ENCODE results near the gene SH2D1A. TPM values are rescaled to one million over a fixed set of nuclear protein-coding genes. Genes with fewer than 3 reads are reported as not detected.
"Not testable (repeated sequence)": the region's sequence is repeated elsewhere in the genome, so short reads cannot be mapped to it uniquely, and the experiment has no call there.

SH2D1A gene
- total and polyA plus RNA-seq, 2 donors (not counting 3 experiments of a cell fraction or from before 2014, with no cell fraction given): not detected

DNA sequence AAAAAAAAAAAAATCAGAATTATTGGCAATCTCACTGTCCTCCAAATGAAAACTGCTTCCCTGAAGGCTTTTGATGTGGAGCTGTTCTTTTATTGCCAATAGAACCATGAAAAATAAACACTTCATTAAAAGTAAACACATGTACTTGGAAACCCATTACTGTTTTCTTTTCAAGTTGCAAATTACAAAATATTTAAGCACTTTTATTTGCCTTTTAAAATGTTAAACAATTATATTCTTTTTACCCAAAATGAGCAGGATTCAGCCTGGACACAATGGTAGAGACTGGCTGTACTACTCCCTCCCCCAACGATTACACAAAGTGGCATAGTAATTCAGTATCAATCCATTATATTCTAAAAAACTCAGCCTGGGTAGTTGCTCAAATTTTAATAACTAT is 60.9 kb downstream of the SH2D1A start:
- no peak overlapping the region for H3K27ac ChIP-seq (ENCODE audit: insufficient read depth, low read depth, low read length)
- no TSS peak for BruUV-seq (replicated peaks)
- intact Hi-C loops (cut with micrococcal nuclease): loop anchor here (10.0 kb wide), 1 partner anchor 1728 kb away; no protein-coding TSS in a partner anchor
- H3K9ac ChIP-seq (replicated peaks; ENCODE audit: extremely low read depth, insufficient read depth, low read length): no peak overlapping the region
- TF ChIP-seq JUN (IDR thresholded peaks at IDR 0.05; ENCODE audit: borderline replicate concordance, insufficient read depth, insufficient read length, low read depth) (no peak), GATA2 (IDR thresholded peaks at IDR 0.05; ENCODE audit: insufficient read depth, insufficient read length, low read depth, low read length) (no peak), FOS (IDR thresholded peaks at IDR 0.05; ENCODE audit: borderline replicate concordance, insufficient read depth, low read length) (no peak), EZH2 (IDR thresholded peaks at IDR 0.05; ENCODE audit: borderline replicate concordance, low read depth, low read length, severe bottlenecking) (no peak), POLR2AphosphoS5 (IDR thresholded peaks at IDR 0.05; ENCODE audit: insufficient read depth, low read depth, low read length) (no peak), POLR2A (IDR thresholded peaks at IDR 0.05; ENCODE audit: low read depth, low read length) (no peak), MYC (IDR thresholded peaks at IDR 0.05; ENCODE audit: low read depth, low read length) (no peak)
- TF ChIP-seq, protein P1, sequence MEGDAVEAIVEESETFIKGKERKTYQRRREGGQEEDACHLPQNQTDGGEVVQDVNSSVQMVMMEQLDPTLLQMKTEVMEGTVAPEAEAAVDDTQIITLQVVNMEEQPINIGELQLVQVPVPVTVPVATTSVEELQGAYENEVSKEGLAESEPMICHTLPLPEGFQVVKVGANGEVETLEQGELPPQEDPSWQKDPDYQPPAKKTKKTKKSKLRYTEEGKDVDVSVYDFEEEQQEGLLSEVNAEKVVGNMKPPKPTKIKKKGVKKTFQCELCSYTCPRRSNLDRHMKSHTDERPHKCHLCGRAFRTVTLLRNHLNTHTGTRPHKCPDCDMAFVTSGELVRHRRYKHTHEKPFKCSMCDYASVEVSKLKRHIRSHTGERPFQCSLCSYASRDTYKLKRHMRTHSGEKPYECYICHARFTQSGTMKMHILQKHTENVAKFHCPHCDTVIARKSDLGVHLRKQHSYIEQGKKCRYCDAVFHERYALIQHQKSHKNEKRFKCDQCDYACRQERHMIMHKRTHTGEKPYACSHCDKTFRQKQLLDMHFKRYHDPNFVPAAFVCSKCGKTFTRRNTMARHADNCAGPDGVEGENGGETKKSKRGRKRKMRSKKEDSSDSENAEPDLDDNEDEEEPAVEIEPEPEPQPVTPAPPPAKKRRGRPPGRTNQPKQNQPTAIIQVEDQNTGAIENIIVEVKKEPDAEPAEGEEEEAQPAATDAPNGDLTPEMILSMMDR (IDR thresholded peaks at IDR 0.05; ENCODE audit: extremely low read depth in 1 of 2, insufficient read depth in 1 of 2, low read depth in 1 of 2, low read length in 2 of 2): no peak
- TF ChIP-seq, protein P2, sequence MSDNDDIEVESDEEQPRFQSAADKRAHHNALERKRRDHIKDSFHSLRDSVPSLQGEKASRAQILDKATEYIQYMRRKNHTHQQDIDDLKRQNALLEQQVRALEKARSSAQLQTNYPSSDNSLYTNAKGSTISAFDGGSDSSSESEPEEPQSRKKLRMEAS (IDR thresholded peaks at IDR 0.05; ENCODE audit: insufficient read depth, insufficient read length): no peak
- H3K79me2 ChIP-seq (ENCODE audit: control insufficient read depth, insufficient read depth, low read length): no peaks in the 10 kb centered on the region
- dilution Hi-C loops (cut with MboI; ENCODE audit: extremely low pct_ligation_motif_present, low sequenced_read_pairs): no loop called here
- POLR2A ChIA-PET: no interaction called here
- DNase-seq (ENCODE audit: low read depth, low spot score) (no peak), FAIRE-seq (peak; percentile 44)
- H3K9me1 ChIP-seq (replicated peaks; ENCODE audit: control insufficient read depth, extremely low read depth, insufficient read depth, low read length): no peaks in the 10 kb centered on the region
- peaks cover 4% of the 10 kb centered on the region for H3K4me1 ChIP-seq (ENCODE audit: control insufficient read depth, extremely low read depth, insufficient read depth, low read length)
- no peak overlapping the region for H3K4me3 ChIP-seq (replicated peaks in 1 of 3; ENCODE audit: insufficient read depth in 1 of 3, low read depth in 1 of 3, low read length in 3 of 3)
- H3K4me2 ChIP-seq (ENCODE audit: insufficient read depth, low read length): no peak overlapping the region
- no peaks in the 10 kb centered on the region for H3K9me3 ChIP-seq (replicated peaks; ENCODE audit: control insufficient read depth, insufficient read depth, low read length)
- H3K36me3 ChIP-seq (ENCODE audit: control insufficient read depth in 2 of 2, extremely low read depth in 1 of 2, insufficient read depth in 2 of 2, low read length in 2 of 2): no peaks in the 10 kb centered on the region
- no peaks in the 10 kb centered on the region for H4K20me1 ChIP-seq (replicated peaks; ENCODE audit: control insufficient read depth, extremely low read depth, insufficient read depth, low read length)
- CTCF ChIA-PET: interaction anchor here (1.4 kb wide), 1 partner anchor 19 kb away, joined by 3 read pairs; no protein-coding TSS in a partner anchor
- no peaks in the 10 kb centered on the region for H3K27me3 ChIP-seq (ENCODE audit: control insufficient read depth in 2 of 2, insufficient read depth in 2 of 2, low read length in 2 of 2)
- no peak overlapping the region for H2AFZ ChIP-seq (ENCODE audit: low read depth, low read length)

DNA sequence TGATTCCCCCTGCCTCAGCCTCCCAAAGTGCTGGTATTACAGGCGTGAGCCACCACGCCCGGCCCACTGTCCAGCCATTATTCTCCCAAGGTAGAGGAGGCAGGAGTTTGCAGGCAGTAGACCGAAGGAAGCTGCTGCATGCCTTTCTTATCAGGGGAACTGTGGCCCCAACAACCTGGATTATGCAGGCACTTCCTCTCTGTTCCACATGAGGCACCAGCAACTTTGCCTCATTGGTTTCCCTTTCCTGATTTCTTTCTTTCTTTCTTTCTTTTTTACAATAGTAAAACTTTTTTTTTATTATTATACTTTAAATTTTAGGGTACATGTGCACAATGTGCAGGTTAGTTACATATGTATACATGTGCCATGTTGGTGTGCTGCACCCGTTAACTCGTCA is 62.0 kb downstream of the SH2D1A start:
- BruUV-seq (replicated peaks); DNase-seq (ENCODE audit: low read depth, low spot score); H3K9me1 ChIP-seq (replicated peaks; ENCODE audit: control insufficient read depth, extremely low read depth, insufficient read depth, low read length); H3K27ac ChIP-seq (ENCODE audit: insufficient read depth, low read depth, low read length); H3K27me3 ChIP-seq (ENCODE audit: control insufficient read depth in 2 of 2, insufficient read depth in 2 of 2, low read length in 2 of 2); H3K79me2 ChIP-seq (ENCODE audit: control insufficient read depth, insufficient read depth, low read length); H3K36me3 ChIP-seq (ENCODE audit: control insufficient read depth in 2 of 2, extremely low read depth in 1 of 2, insufficient read depth in 2 of 2, low read length in 2 of 2); H3K9ac ChIP-seq (replicated peaks; ENCODE audit: extremely low read depth, insufficient read depth, low read length); H4K20me1 ChIP-seq (replicated peaks; ENCODE audit: control insufficient read depth, extremely low read depth, insufficient read depth, low read length); H3K4me1 ChIP-seq (ENCODE audit: control insufficient read depth, extremely low read depth, insufficient read depth, low read length); H3K4me3 ChIP-seq (replicated peaks in 1 of 3; ENCODE audit: insufficient read depth in 1 of 3, low read depth in 1 of 3, low read length in 3 of 3); dilution Hi-C loops (cut with MboI; ENCODE audit: extremely low pct_ligation_motif_present, low sequenced_read_pairs); H3K9me3 ChIP-seq (replicated peaks; ENCODE audit: control insufficient read depth, insufficient read depth, low read length); POLR2A ChIA-PET; H2AFZ ChIP-seq (ENCODE audit: low read depth, low read length); H3K4me2 ChIP-seq (ENCODE audit: insufficient read depth, low read length); CTCF ChIA-PET; FAIRE-seq: not testable (repeated sequence)
- intact Hi-C loops (cut with micrococcal nuclease): loop anchor here (10.0 kb wide), 1 partner anchor 1726 kb away; no protein-coding TSS in a partner anchor

Data from endothelial cell of umbilical vein (primary cell).